Activated CD8-positive, alpha-beta memory T cell treated with anti-CD3 and anti-CD28 coated beads, Interleukin-2, amount 50 U/mL, for 24 hours (primary cell): ENCODE results near the gene DNTTIP2.
"Not testable (repeated sequence)": the region's sequence is repeated elsewhere in the genome, so short reads cannot be mapped to it uniquely, and the experiment has no call there.

Source experiments
- DNase-seq: peaks from one replicate; pipeline ENCODE4 v3.0.0-alpha.2; 2020; ENCODE audit errors: extremely low read depth

DNTTIP2 gene

DNA sequence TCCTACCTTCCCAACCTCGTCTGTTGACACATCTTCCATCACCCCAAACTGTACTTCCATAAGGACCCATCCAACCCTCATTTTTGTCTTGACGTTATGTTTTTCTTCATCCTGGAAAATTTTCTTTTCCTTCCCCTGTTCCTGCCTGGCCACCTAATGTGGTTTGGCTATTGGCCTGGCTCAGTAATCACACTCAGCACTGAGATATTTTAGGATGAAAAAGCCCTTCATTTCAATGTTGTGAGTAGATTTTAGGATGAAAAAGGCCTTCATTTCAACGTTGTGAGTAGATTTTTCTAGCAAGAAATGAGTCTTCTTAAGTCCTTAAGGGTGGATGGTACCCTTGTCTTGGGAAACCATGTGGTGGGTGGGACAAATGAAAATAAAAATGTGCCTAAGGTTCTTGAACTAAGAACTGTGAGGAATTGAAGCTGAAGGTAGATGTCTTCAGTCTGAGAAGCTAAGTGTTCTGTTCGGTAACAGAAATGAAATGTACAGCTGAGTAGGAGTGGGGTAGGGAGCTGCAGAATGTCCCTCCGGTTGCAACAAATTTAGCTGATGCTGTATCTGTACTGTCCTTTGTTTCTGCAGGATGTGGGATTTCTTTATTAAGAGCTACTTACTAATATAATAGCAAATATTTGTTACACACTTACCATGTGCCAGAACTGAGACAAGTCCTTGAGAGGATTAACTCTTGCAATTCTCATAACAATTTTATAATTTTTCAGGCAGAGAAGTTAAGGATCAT is 36.1 kb downstream of the DNTTIP2 start:
- DNase-seq: no peak

DNA sequence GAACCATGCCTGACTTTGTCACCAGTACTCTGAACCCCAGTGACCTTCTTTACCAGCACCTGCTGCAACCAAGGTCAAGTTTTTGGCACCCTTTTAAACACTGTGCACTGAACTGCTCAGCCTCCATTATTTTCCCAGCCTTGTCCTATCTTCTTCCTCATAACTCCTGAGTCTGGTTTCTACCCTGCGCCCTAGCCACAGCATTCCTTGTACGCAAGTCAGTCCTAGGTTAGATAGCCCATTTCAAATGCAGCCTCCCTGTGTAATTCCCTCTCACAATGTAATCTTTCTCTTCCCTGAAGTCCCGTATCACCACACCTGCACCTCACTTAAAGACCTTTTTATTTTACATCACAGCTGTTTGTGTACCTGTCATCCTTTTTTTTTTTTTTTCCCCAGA is 37.2 kb downstream of the DNTTIP2 start:
- no peak for DNase-seq

DNA sequence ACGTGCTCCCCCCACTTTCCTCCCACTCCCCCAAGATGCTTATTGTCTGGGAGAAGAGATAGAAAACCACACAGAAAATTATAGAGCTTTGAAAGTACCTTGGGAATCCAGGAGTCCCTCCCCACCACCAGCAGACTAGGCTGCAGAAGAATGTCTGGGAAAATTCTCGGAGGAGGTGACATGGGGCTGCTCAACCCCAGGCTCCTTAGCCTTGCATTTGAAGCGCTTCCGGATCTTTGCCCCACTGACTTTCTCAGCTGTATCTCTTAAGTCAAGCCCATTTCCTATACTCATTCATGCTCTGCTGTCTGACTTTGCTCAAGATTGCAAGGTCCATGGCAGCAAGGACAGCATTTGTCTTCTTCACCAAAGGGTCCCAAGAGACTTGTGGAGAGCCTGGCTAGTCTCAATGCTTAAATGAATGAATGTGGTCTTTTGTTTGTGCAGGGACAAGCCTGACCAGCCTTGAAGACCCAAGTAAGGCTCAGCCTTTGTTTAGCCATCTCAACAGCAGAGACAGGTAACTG is 38.0 kb downstream of the DNTTIP2 start:
- no peak for DNase-seq

- DNase-seq: no peak
These were observed 39.3 kb downstream of the DNTTIP2 start for GRCh38 chr1:93839753-93840152.

GRCh38 chr1:93839307-93839706 is 39.7 kb downstream of the DNTTIP2 start:
- no peak for DNase-seq

DNA sequence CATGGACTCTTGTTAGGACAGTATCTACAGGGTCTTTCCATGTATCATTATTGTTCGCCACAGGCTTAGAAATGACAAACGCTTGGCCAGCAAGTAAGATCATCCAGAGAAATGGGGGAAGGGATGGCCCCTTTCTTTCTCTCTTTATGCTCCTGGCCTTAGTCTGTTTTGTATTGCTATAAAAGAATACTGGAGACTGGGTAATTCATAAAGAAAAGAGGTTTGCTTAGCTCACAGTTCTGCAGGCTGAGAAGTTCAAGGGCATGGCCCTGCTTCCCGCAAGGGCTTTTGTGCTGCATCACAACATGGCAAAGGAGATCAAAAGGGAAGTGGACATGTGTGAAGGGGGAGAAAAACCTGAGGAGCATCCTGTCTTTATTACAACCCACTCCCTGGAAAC is 41.0 kb downstream of the DNTTIP2 start:
- no peak for DNase-seq

GRCh38 chr1:93833293-93833692 is 45.7 kb downstream of the DNTTIP2 start:
- DNase-seq: not testable (repeated sequence)

DNA sequence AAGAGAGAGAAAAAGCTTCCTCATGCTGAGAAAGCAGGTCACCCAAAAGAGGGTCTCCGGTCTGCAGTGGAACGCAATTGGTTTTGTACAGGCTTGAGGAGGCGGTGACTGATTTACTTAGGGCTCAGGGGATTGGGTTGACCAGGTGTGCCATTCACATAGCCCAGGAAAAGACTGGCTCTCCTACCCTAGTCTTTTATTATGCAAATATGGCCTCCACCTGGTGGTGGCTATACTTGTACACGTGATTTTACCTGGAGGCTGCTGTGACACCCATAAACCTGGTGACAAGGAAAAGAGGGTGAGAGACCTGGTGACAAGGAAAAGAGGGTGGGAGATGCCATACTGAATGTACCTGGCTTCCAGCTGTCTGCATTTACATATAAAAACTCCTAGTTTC is 49.9 kb downstream of the DNTTIP2 start:
- no peak for DNase-seq

GRCh38 chr1:93828367-93828755 is 50.6 kb downstream of the DNTTIP2 start:
- no peak for DNase-seq

GRCh38 chr1:93827633-93828366 is 51.2 kb downstream of the DNTTIP2 start:
- DNase-seq: no peak

DNA sequence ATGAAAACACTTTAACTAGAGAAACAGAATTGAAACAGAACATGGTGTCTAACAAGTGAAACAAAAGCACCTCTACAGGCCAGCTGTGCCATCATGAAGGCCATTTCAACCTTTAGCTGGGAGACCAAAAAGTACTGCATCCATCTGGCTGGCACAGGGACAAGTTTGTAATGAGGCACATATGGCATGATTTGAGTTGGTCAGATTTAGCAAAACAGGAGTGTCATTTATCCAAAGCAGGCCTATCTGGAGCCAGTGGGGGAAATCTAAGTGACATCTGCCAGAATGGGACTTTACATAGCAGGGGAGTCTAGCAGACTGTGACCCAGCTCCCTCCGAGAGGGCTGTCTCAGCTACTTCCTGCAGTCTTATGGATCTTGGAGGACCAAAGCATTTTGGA is 51.9 kb downstream of the DNTTIP2 start:
- no peak for DNase-seq

GRCh38 chr1:93824834-93825233 is 54.2 kb downstream of the DNTTIP2 start:
- DNase-seq: no peak

GRCh38 chr1:93822730-93823425 is 56.1 kb downstream of the DNTTIP2 start:
- DNase-seq: no peak

DNA sequence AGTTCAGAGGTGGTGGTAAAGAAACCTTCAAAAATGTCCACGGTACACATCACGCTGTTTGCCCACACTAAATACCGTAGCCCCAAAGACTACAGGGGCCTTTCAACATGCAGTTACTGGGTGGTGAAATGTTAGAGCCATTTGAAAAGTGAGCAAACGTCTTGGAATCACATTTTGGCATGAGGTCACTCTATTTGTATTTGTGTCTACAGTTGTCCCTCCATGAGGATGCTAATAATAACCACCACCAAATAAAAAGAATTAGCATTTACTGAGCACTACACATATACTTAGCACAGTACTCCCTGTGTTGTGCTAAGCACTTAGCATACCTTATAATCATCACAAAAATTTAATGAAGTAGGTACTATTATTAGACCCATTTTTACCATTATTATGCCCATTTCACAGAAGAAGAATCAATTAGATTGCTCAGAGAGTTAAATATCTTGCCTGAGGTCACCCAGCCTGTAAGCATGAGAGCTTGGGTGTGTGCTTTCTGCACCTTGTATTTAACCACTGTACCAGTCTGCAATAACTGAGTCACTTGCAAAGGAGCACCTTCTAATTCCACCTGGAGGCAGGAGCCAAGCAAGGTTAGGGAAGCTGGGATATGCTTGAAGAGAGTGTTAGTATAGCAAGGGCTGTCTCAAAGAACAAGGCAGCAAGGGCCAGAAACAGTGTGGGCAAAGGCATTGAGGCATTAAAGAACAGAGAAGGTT is 57.4 kb downstream of the DNTTIP2 start:
- DNase-seq: no peak

GRCh38 chr1:93820554-93821422 is 58.2 kb downstream of the DNTTIP2 start:
- no peak for DNase-seq

- DNase-seq: no peak
These were observed 60.4 kb downstream of the DNTTIP2 start for GRCh38 chr1:93818570-93818959.

DNA sequence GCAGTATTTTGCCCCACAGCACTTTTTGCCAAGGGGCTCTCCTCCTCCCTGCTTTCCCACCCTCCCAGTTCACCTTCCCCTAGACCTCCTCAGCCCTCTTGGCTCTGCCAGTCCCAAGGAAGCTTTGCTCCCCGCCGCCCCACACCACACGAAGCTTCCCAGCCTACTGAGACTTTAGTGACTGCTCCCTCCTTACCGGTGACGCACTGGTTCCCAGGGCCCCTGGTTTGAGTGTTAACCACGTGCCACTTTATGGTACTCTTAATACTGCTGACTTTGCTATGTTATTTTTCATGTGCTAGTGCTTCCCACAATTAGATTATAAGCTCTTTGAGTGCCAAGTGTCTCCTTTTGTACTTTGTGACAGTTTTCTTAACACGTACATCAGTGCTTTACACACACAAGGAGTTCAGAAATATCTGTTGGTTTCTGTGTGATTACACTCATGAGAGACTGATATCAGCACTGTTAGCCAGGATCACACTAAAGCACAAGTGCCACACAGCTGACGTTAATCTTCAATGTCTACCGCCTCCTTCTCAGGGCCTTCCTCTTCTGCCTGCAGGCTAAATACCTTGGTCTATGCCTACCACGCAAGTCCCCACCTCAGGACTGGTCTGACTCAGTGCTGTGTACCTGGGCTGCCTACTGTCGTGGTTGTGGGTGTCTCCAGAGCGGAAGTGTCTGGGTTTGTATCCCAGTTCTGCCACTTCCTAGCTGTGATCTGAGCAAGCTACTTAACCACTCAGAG is 61.0 kb downstream of the DNTTIP2 start:
- DNase-seq: no peak

DNA sequence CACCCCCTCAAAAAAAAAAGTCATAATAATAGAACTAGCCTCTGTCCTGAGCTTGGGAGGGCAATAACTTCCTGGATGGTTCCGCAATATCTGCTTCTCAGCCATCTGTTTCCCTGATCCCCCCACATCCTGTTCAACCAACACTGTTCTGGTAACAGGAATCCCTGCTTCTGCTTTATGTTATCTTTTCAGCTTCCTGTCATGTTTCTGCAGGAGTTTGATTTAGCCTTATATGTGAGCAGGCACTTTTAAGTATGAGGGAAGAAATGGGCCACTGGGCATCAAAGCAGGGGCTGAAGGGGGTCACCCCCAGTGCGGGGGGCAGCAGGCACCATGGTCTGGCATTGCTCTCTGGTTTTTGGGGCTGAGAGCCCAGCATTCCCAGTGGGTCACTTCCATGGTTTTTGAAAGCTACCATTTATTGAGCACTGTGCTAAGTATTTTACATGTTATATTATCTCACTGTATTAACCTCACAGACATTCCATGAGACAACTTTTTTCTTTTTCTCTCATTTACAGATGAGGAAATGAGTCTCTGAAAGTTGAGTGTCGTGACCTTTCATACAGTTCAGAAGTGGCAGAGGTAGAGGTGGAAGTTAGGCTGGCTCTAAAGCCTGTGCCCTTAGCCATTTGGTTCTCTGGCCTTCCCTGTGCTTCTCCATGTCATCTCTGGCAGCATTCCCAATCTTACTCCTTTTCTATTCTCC is 61.9 kb downstream of the DNTTIP2 start:
- no peak for DNase-seq
